ENCODE measurements around the gene HLCS.

DNA sequence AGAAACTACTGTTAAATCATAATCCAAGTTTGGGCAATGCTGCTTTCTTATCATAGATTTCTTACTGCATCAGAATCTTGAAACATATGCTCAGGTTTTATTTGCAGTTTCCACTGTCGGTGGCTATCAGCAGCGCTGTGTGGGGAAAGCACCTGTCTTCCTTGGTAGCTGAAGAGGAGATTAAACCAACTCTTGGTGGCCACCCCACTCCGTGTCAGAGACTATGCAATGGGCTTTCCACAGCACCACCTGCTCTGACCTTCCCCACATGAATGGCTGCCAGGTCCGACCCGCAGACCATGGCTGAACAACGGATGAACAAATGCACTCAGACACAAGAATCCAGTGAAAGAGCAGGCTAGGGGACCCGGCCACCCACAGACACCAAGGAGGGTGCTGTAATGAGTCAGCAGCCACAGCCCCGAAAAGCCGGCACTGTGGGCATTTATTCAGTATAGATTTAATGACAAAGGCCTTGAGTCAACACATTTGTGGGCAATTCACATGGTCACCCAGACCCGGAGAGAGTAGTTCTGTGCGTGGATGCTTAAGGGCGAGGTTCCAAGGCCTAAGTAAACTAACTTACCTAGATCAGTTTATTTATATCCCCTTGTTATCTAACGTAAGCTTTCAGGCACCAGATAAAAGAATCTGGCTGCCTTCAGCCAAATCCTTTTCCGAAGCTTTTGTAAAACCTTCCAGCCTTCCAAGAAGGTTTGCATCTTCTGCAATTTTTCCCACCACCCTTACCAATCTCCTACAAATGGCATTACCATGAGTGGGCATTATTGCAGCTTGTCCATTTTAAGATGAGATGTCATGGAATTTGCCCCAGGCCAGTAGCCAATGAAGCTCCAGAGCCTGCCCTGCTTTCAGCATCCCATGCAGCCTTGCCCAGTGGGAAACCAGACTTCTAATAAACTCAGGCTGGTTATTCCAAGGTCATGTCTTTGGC is 82.7 kb downstream of the HLCS start:
- TF ChIP-seq ZNF274 (IDR thresholded peaks at IDR 0.05; ENCODE audit: low read depth, low read length) (no peak), SUZ12 (IDR thresholded peaks at IDR 0.05; ENCODE audit: extremely low read depth, insufficient read depth, insufficient read length) (no peak), YY1 (IDR thresholded peaks at IDR 0.05; ENCODE audit: insufficient read depth, insufficient read length) (no peak)

Measured in NT2/D1 (cell line).